Gastrocnemius medialis (tissue), 4 donors: ENCODE data around the gene ATP13A3. TPM values are rescaled to one million over a fixed set of nuclear protein-coding genes. Genes with fewer than 3 reads are reported as not detected.

Experiments used
- ATAC-seq, 2 donors: fragments of 150-250 bp; one replicate each; pipeline ENCODE4 v1.9.1; 2016
- DNase-seq, 2 donors: peaks; one replicate each; pipeline ENCODE4 v3.0.0-alpha.2; 2019
- H3K27ac ChIP-seq, 4 donors: fragments of 200-600 bp; sonication (generic); 1 replicate in 1 of 4; 2 replicates in 3 of 4; pipeline ENCODE4 v1.5.1; 2016 to 2018; ENCODE audit warnings: mild to moderate bottlenecking in 2 of 4, moderate library complexity in 1 of 4
- H3K27me3 ChIP-seq, 3 donors: fragments of 200-600 bp; sonication (generic) in 2 of 3; 1 replicate in 1 of 3; 2 replicates in 2 of 3; pipeline versions ENCODE4 v1.5.1 to v1.6.0; 2016 to 2019; ENCODE audit warnings: mild to moderate bottlenecking in 1 of 3, moderate library complexity in 1 of 3
- H3K36me3 ChIP-seq, 2 donors: fragments of 200-600 bp; sonication (generic) in 1 of 2; one replicate each; pipeline ENCODE4 v1.5.1; 2017 to 2018
- H3K4me1 ChIP-seq, 2 donors: fragments of 200-600 bp; sonication (generic) in 1 of 2; one replicate each; pipeline ENCODE4 v1.5.1; 2016 to 2017; ENCODE audit warnings: mild to moderate bottlenecking in 2 of 2
- H3K4me3 ChIP-seq, 4 donors: fragments of 200-600 bp; sonication (generic) in 3 of 4; 1 replicate in 1 of 4; 2 replicates in 3 of 4; pipeline ENCODE4 v1.5.1; 2016 to 2019; ENCODE audit warnings: mild to moderate bottlenecking in 2 of 4
- H3K9me3 ChIP-seq, 3 donors: fragments of 200-600 bp; sonication (generic) in 2 of 3; 1 replicate in 1 of 3; 2 replicates in 2 of 3; pipeline ENCODE4 v1.5.1; 2016 to 2019
- CTCF ChIP-seq, 5 experiments: fragments of 450-650 bp in 3 of 5; fragments of 200-600 bp in 2 of 5; sonication (generic) in 2 of 5; IDR thresholded peaks in 4 of 5; conservative IDR thresholded peaks in 1 of 5; 1 replicate in 4 of 5; 2 replicates in 1 of 5; pipeline ENCODE4 v1.5.1; 2016 to 2019; ENCODE audit warnings: antibody characterized with exemption in 5 of 5, mild to moderate bottlenecking in 3 of 5, moderate library complexity in 3 of 5
- POLR2A ChIP-seq, 2 donors: fragments of 450-650 bp; IDR thresholded peaks; one replicate each; pipeline ENCODE4 v1.6.1; 2017; ENCODE audit warnings: antibody characterized with exemption in 2 of 2, mild to moderate bottlenecking in 2 of 2, moderate library complexity in 2 of 2
- in situ Hi-C, 4 donors: fragments of 200-750 bp; cut with MboI; loops; one replicate each; pipeline versions ENCODE4 v1.15.0 to v1.8.0; 2017; ENCODE audit warnings: low sequenced_read_pairs in 4 of 4
- intact Hi-C: fragments of 100-400 bp; cut with DNase I; formaldehyde crosslinking; loops from one replicate; pipeline ENCODE4 v1.15.1; 2023; ENCODE audit warnings: low total_unique reads
- total RNA-seq, 4 donors: library from RNA; depleted of rRNA; stranded (reverse); fragments of >200 nt; gene quantifications; one replicate each; pipeline versions ENCODE4 v1.1.0 to v1.2.3, GENCODE V29; 2016

ATP13A3 gene
- total RNA-seq, 4 donors from 2014 or later = 31.8 to 90.2 (median 57.3) TPM

DNA sequence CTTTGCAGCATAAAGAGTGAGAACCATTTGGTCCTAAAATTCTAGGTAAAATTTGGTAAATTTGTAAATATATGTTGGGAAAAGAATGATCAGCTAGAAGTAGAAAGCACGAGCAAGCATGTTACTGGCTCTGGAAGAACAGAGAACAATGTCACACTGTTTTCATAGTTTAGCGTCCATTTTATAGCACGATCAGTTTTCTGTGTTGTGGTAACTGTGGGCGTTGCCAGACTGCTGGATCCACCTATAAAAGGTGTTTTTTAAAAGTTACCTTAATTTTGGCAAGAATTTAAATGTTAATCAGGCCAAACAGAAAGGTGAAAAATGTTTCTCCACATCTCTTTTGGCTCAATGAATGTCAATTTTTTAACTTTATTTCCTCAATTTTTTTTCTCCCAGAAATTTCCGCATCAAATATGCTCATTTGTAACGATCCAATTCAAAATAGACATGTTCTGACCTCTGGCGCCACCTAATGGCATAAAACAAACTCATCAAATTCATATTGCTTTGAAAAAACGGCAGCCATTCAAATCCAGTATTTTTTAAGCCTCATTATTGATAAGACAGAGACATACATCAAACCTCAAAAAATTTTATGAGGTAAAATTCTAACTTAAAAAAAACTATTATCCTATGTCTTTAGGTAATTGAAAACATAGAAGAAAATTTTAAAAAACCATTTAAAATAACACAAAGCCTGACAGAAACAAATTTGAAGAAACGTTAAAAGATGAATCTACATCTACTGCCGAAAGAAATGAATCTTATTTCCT is 82.2 kb downstream of the ATP13A3 start:
- DNase-seq = no peak
- no peak overlapping the region for H3K4me3 ChIP-seq
- intact Hi-C loops = loop anchor here (1.0 kb wide), 1 partner anchor 71 kb away; no protein-coding TSS in a partner anchor
- no peak overlapping the region for H3K27ac ChIP-seq
- no peaks in the 10 kb centered on the region for H3K4me1 ChIP-seq
- TF ChIP-seq CTCF (IDR thresholded peaks at IDR 0.05 in 4 of 5, conservative IDR thresholded peaks at IDR 0.05 in 1 of 5) (peak; percentile 31 to 68 (median 47)), POLR2A (IDR thresholded peaks at IDR 0.05) (no peak)
- ATAC-seq = no peak
- in situ Hi-C loops = loop anchor here in 2 of 4 donors (5.0 kb wide), 1 partner anchor 72 kb away; no protein-coding TSS in a partner anchor
- H3K27me3 ChIP-seq = peaks cover 0 to 6% (median 5%) of the 10 kb centered on the region in 3 donors
- H3K9me3 ChIP-seq = no peaks in the 10 kb centered on the region
- H3K36me3 ChIP-seq = peaks cover 0 to 9% of the 10 kb centered on the region in 2 donors

GRCh38 chr3:194401868-194402329 is 84.9 kb downstream of the ATP13A3 start:
- peaks cover 14 to 22% (median 19%) of the 10 kb centered on the region in 3 donors for H3K27me3 ChIP-seq
- H3K36me3 ChIP-seq = peaks cover 0 to 9% of the 10 kb centered on the region in 2 donors
- ATAC-seq = no peak
- intact Hi-C loops (no loop called here), in situ Hi-C loops (no loop called here)
- peaks cover 4 to 5% of the 10 kb centered on the region in 2 donors for H3K4me1 ChIP-seq
- no peak overlapping the region for H3K27ac ChIP-seq
- H3K4me3 ChIP-seq = no peak overlapping the region
- no peaks in the 10 kb centered on the region for H3K9me3 ChIP-seq
- DNase-seq = no peak
- no peak for TF ChIP-seq POLR2A (IDR thresholded peaks at IDR 0.05)
- no peak for TF ChIP-seq CTCF (IDR thresholded peaks at IDR 0.05 in 4 of 5, conservative IDR thresholded peaks at IDR 0.05 in 1 of 5)

GRCh38 chr3:194401346-194401745 is 85.5 kb downstream of the ATP13A3 start:
- intact Hi-C loops = no loop called here
- ATAC-seq = no peak
- peaks cover 0 to 9% of the 10 kb centered on the region in 2 donors for H3K36me3 ChIP-seq
- in situ Hi-C loops = no loop called here
- H3K27ac ChIP-seq = no peak overlapping the region
- DNase-seq = no peak
- no peak overlapping the region for H3K4me3 ChIP-seq
- TF ChIP-seq POLR2A (IDR thresholded peaks at IDR 0.05) = no peak
- TF ChIP-seq CTCF (IDR thresholded peaks at IDR 0.05 in 4 of 5, conservative IDR thresholded peaks at IDR 0.05 in 1 of 5) = no peak
- H3K4me1 ChIP-seq = peaks cover 4 to 5% of the 10 kb centered on the region in 2 donors
- H3K9me3 ChIP-seq = no peaks in the 10 kb centered on the region
- H3K27me3 ChIP-seq = peaks cover 18 to 27% (median 21%) of the 10 kb centered on the region in 3 donors

GRCh38 chr3:194399874-194400411 is 86.9 kb downstream of the ATP13A3 start:
- peaks cover 4 to 5% of the 10 kb centered on the region in 2 donors for H3K4me1 ChIP-seq
- intact Hi-C loops (no loop called here), in situ Hi-C loops (no loop called here)
- no peak overlapping the region for H3K27ac ChIP-seq
- no peak overlapping the region for H3K4me3 ChIP-seq
- DNase-seq = no peak
- ATAC-seq = no peak
- H3K9me3 ChIP-seq = no peaks in the 10 kb centered on the region
- no peaks in the 10 kb centered on the region for H3K36me3 ChIP-seq
- no peak for TF ChIP-seq POLR2A (IDR thresholded peaks at IDR 0.05)
- peaks cover 18 to 28% (median 28%) of the 10 kb centered on the region in 3 donors for H3K27me3 ChIP-seq

DNA sequence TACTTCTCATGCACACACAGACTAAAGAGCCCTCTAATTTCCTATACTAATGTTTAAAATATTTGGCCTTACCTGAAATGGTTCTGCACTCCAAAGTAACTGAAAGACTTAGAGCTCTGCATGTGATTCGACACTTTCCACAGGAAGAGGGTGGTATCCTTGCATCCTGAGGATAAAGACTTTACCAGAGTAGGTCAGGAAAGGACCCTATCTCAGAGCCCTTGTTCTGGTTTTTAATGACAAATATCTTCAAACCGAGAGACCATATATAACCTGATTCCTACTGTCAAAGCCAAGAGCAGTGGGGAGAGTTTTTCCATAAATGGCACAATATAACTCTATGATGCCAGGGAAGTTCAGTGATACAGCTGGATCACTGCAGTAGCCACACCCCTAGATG is 87.6 kb downstream of the ATP13A3 start, which contains the start of gene GP5:
TSS of gene GP5 (minus strand) at position 101 of the 400 bp plus-strand sequence. CDS start 984 bp downstream, outside the sequence.
- intact Hi-C loops = no loop called here
- H3K4me3 ChIP-seq = peak within 1 kb of the TSS in 3 of 4 donors; percentile 12 to 21 (median 16)
- no peaks in the 10 kb centered on the region for H3K36me3 ChIP-seq
- in situ Hi-C loops = no loop called here
- DNase-seq (no peak), ATAC-seq (no peak)
- H3K4me1 ChIP-seq = peaks cover 4 to 5% of the 10 kb centered on the region in 2 donors
- no peaks in the 10 kb centered on the region for H3K9me3 ChIP-seq
- peaks cover 24 to 28% (median 28%) of the 10 kb centered on the region in 3 donors for H3K27me3 ChIP-seq
- no peak within 1 kb of the TSS for H3K27ac ChIP-seq
- no peak for TF ChIP-seq CTCF (IDR thresholded peaks at IDR 0.05 in 4 of 5, conservative IDR thresholded peaks at IDR 0.05 in 1 of 5)
- TF ChIP-seq POLR2A (IDR thresholded peaks at IDR 0.05) = no peak
